ENCODE measurements around the gene UBAC1. TPM values are rescaled to one million over a fixed set of nuclear protein-coding genes. Genes with fewer than 3 reads are reported as not detected.

UBAC1 gene
- total RNA-seq, 2 donors from 2014 or later = 54.9 to 66.5 TPM

DNA sequence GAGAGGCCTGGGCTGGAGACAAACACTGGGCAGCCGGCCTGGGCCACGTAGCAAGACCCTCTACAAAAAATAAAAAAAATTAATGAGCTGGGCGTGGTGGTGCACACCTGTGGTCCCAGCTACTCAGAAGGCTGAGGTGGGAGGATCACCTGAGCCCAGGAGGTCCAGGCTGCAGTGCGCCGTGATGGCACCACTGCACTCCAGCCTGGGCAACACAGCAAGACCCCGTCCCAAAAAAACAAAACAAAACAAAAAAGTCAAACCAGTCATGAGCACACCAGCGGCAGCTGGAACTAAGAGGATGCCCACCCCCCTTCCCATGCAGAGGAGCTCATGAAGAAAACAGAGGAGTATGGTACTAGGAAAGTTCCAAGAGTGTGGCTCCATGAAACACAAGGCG lies 2.2 kb upstream of the UBAC1 start:
- H3K27ac ChIP-seq = no peak overlapping the region
- H3K9me3 ChIP-seq = no peaks in the 10 kb centered on the region
- H3K4me3 ChIP-seq = no peak overlapping the region
- H3K9ac ChIP-seq (ENCODE audit: low read depth in 2 of 2, low read length in 2 of 2) = no peak overlapping the region
- intact Hi-C loops (cut with DNase I) = no loop called here
- DNase-seq = no peak
- H3K27me3 ChIP-seq = no peaks in the 10 kb centered on the region
- no peaks in the 10 kb centered on the region for H3K36me3 ChIP-seq
- TF ChIP-seq, protein P1, sequence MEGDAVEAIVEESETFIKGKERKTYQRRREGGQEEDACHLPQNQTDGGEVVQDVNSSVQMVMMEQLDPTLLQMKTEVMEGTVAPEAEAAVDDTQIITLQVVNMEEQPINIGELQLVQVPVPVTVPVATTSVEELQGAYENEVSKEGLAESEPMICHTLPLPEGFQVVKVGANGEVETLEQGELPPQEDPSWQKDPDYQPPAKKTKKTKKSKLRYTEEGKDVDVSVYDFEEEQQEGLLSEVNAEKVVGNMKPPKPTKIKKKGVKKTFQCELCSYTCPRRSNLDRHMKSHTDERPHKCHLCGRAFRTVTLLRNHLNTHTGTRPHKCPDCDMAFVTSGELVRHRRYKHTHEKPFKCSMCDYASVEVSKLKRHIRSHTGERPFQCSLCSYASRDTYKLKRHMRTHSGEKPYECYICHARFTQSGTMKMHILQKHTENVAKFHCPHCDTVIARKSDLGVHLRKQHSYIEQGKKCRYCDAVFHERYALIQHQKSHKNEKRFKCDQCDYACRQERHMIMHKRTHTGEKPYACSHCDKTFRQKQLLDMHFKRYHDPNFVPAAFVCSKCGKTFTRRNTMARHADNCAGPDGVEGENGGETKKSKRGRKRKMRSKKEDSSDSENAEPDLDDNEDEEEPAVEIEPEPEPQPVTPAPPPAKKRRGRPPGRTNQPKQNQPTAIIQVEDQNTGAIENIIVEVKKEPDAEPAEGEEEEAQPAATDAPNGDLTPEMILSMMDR (IDR thresholded peaks at IDR 0.05) = no peak
- H3K4me1 ChIP-seq = peaks cover 9% of the 10 kb centered on the region

DNA sequence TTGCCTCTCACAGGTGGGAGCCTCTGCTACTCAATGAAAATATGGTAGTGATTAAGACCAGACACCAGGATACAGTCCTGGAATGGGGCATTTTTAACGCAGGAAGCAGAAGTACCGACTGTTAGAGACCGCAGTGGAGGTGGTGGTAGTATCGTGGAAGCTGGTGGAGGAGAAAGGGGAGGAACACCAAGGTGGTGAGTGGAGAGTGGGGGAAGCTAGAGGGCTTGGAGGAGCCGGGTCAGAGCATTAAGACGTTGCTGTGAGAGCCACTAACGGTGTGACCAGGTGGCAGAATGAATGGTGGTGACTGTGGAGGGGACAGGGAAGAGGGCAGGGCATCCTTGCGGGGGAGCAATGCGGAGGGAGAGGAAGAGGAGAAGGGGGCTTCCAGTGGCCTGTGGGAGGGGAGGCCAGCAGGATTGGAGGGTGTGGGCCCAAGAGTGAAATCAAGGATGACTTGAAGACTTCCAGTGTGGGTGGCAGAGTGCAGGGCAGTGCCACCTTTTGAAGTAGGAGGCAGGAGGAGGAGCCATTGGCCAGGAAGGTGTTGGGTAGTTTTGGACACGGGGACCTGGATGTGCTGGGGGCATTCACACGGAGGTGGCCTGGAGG lies 1.6 kb upstream of the UBAC1 start:
- no peaks in the 10 kb centered on the region for H3K27me3 ChIP-seq
- no peak overlapping the region for H3K27ac ChIP-seq
- no peak overlapping the region for H3K9ac ChIP-seq (ENCODE audit: low read depth in 2 of 2, low read length in 2 of 2)
- TF ChIP-seq, protein P1 (IDR thresholded peaks at IDR 0.05) = no peak
- intact Hi-C loops (cut with DNase I) = no loop called here
- H3K4me3 ChIP-seq = no peak overlapping the region
- no peaks in the 10 kb centered on the region for H3K9me3 ChIP-seq
- H3K4me1 ChIP-seq = peaks cover 9% of the 10 kb centered on the region
- no peak for DNase-seq
- no peaks in the 10 kb centered on the region for H3K36me3 ChIP-seq

DNA sequence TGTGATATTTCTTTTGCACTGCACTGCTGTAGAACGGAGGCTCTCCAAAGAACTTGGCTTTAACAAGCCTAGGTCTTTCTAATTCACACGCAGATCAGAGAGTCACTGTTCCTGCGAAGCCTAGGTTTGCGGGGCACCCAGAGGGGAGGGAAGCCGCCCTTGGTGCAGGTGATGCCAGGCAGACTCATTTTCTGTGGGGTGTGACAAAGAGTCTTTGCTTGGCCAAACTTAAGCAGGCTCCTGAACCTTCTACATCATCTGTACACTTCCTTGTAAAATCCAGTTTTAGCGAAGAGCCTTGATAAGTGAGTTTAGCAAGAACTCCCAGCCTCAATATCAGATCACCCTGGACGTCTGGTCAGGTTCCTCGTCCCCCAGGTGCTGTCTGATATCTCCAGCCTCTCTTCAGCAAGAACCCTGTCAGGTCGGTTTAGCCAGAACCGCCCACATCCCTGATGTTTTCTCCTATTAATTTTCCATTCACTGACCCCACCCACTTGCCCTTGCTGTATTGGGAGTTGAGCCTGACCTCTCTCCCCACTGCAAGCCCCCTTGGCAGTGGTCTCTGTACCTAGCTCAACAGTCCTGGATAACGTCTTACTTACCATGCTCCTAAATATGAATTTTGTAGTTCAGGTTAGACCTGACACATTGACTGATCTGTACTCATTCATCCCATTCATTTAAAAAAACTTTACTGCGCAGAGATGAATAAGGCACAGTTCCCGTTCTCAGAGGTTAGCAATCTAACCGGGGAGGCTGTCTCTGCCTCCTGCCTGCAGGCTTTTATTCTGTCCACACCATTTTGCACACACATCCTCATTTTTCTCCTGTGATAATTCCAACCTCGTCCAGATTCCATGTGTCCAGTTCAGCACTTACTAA lies 880 bp upstream of the UBAC1 start:
- Histone ChIP-seq H3K27ac (no peak overlapping the region), H3K27me3 (no peaks in the 10 kb centered on the region), H3K9ac (ENCODE audit: low read depth in 2 of 2, low read length in 2 of 2) (no peak overlapping the region), H3K4me1 (peaks cover 9% of the 10 kb centered on the region), H3K36me3 (no peaks in the 10 kb centered on the region), H3K9me3 (no peaks in the 10 kb centered on the region), H3K4me3 (no peak overlapping the region)
- TF ChIP-seq, protein P1 (IDR thresholded peaks at IDR 0.05) = no peak
- no peak for DNase-seq
- intact Hi-C loops (cut with DNase I) = no loop called here

DNA sequence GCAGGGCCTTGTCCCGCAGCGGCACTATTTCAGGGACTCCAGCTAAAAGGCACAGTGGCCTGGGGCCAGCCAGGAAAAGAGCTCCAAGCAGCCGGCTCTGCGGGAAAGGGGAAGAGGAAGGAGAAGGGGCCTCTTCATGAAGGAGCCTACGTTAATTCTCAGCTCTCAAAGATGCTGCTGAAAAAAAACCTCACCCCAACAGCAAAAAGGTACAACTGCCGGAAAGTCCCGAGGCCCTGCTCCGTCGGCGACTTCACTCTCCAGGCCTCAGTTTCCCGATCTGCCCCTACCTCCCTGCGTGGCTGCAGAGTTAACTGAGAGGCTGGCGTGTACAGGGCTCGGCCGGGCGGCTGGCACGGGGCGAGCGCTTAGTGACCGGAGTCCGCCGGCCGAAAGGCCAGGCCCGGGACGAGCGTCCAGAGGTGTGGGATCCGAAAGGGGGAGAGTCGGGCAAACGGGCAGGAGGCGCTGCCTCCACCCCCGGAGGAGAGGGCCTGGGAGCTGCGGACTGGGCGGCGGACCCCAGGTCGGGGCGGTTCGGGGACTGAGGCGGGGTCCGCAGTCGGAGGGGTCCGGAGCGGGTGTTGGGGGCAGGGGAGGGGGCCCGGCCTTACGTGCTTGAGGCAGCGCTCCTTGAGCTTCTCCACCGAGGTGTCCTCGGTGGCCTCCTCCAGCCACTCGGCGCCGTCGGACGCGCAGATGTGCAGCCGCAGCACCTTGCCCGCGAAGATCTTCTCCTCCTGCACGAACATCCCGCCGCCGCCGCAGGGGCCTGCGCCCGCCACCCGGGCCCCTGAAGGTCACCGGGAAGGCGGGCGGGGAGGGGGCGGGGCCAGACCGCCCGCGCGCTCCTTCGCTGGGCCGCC lies 529 bp downstream of the UBAC1 start:
- DNase-seq = no peak
- H3K9ac ChIP-seq (ENCODE audit: low read depth in 2 of 2, low read length in 2 of 2) = peak overlapping the region; percentile 71 to 76
- peaks cover 9% of the 10 kb centered on the region for H3K4me1 ChIP-seq
- peak overlapping the region; percentile 75 for H3K27ac ChIP-seq
- H3K36me3 ChIP-seq = no peaks in the 10 kb centered on the region
- TF ChIP-seq, protein P1 (IDR thresholded peaks at IDR 0.05) = no peak
- intact Hi-C loops (cut with DNase I) = no loop called here
- peak overlapping the region; percentile 84 for H3K4me3 ChIP-seq
- H3K9me3 ChIP-seq = no peaks in the 10 kb centered on the region
- no peaks in the 10 kb centered on the region for H3K27me3 ChIP-seq

DNA sequence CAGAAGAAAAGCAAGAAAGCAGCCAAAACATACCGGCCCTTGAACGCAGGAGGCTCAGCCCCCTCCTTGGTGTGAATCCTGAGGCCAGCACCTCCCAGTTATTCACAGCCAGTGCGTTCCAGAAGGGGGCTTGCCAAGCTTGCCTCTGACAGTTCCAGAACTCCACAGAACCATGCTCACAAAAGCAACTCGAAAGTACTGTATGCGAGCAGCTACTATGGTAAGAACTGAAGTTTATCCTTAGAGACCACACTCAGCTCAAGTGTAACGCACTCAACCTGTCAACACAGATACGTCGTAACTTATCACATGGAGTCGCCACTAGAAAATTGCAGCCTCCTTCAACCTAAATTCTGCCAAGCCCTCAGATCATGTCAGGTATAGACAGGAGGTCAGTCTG lies 1.4 kb downstream of the UBAC1 start:
- TF ChIP-seq, protein P1 (IDR thresholded peaks at IDR 0.05) = no peak
- Histone ChIP-seq H3K9ac (ENCODE audit: low read depth in 2 of 2, low read length in 2 of 2) (peak overlapping the region; percentile 71 to 76), H3K9me3 (no peaks in the 10 kb centered on the region), H3K27me3 (no peaks in the 10 kb centered on the region), H3K4me1 (peaks cover 9% of the 10 kb centered on the region), H3K27ac (peak overlapping the region; percentile 75), H3K36me3 (no peaks in the 10 kb centered on the region), H3K4me3 (peak overlapping the region; percentile 84)
- intact Hi-C loops (cut with DNase I) = loop anchor here (10.0 kb wide), 1 partner anchor 95 kb away; no protein-coding TSS in a partner anchor
- DNase-seq = no peak

Data from colonic mucosa (tissue), 4 donors.